Activated CD4-positive, alpha-beta T cell treated with anti-CD3 and anti-CD28 coated beads, Interleukin-2, amount 50 U/mL, for 24 hours (primary cell): Measurements from ENCODE around the gene RNF114.
A peak's percentile ranks its signal among the peaks of the same experiment; 100 is the strongest.

ENCODE experiments used
- DNase-seq, 2 donors: peaks; one replicate each; pipeline ENCODE4 v3.0.0-alpha.2; 2020; ENCODE audit warnings: low read depth in 1 of 2, low spot score in 1 of 2

The RNF114 gene

DNA sequence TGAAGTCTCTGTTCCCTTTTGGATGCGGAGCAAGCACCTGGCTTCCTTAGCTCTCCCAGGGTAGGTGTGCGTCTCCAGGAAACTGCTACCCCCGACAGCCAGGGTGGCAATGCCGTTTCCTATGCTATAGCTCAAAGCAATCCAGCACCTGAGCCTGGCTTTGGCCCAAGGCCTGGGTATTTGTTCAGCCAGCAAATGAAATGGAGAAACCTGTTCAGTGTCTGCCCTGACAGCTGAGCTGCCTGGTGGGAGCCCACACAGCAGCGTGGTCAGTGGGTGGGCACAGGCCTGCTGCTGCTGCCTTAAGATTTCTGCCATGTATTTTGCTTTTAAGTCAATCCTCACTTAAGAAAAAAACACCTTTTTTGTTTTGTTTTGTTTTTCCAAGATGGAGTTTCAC is 34.6 kb upstream of the RNF114 start:
- DNase-seq = no peak

DNA sequence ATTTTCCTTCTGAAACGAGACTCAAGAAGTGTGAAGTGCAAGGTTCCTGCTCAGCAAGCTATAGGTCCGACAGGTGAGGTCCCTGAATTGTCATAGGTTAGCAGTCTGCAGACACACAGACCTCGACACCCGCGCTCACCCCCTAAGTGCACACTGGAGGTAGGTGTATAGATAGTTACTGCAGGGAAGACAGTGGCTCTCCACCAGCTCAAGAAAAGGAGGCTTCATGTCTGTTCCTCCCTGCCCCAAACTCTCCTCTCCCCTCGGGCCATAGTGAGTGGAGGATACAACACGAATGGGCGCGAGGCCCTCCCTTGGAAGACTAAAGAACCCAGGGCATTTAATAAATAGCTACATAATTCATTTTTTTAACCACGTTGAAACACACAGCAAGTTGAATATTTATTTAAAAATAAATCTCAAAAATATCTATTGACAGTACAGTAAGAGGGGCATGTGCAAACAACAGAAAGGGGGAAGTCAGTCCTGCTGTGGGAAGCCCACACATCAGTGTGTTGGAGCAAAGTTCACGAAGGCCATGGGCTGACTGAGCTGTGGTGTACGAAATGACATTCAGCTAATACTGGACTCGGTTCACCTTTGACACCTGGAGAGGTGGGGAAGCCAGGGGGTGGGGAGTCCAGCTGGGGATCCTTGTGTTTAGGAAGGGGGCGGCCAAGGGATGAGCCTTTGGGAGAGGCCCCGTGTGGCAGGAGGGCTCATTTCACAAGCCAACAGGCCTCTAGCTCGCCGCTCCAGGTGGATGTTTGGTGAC is 31.6 kb upstream of the RNF114 start:
- DNase-seq = no peak

DNA sequence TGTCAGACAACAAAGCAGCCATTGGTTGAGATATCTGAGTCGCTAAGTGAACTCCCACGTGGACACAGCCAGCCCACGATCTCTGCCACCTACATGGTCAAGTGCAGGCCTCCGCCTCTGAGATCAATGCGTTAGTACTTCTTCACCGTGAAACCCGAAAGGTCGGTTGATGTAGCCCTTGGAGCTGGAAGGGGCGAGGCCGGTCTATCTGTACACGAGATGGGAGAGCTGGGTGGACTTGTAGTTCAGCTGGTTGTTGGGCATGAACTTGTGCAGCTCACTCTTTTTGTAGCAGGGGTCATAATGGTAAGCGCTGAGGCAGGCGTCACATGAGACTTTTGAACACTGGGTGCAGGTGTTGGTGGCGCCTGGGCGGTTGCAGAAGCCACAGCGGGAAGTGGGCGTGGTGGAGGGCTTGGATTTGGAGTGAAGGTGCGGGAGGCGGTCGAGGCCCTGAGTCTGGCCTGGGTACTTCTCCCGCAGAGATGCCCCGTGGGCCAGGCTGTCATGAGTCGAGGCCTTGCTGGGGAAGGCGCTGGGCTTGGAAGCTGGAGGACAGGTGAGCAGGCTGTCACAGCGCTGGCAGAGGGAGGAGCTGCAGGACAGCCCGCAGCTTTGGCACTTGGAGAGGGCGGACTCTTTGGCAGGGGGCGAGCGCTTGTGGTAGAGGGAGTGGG is 30.6 kb upstream of the RNF114 start:
- no peak for DNase-seq

DNA sequence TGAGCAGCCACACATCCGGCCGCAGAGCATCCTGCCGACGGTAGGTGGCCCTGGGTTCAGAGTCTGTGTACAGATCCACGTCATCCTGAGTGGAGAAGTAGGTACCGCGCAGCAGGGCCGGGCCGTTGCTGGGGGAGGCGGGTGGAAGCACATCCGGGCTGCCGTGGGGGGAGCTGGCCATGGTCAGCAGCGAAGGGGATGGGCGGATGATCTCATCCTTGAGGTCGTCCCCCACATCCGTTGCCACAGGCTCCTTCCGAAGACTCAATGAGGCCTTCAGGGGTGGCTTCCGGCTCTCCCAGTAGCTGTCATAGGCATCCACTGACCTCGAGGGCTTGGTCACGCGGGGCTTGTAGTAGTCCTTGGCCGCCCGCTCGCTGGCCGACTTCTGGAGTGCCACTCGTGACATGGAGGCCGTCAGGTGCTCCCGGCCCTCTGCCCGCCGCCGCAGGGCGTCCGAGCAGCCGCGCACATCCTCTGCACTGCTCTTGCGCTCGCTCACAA is 30.0 kb upstream of the RNF114 start:
- DNase-seq = no peak

DNA sequence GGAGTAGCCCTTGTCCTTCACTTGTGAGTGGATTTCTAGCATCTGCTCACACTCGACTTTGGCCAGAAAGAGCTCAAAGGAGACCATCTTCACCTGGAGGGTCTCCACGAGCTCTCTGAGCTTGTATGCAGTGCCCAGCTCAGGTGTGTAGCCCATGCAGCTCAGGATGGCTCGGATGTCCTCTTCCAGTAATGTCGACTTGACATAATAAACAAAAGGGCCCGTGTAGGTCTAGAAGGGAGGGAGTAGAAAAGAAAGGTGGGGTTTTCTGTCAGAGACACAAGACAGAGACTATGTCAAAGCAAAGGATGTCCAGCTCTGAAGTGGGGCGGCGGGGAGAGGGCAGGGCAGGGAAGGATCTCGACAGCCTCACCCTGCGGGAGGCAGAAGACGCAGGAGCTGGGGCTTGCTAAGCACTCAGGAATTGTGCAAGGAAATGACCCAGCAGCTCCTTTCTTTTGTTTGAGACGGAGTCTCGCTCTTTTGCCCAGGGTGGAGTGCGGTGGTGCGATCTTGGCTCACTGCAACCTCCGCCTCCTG is 29.5 kb upstream of the RNF114 start:
- no peak for DNase-seq

DNA sequence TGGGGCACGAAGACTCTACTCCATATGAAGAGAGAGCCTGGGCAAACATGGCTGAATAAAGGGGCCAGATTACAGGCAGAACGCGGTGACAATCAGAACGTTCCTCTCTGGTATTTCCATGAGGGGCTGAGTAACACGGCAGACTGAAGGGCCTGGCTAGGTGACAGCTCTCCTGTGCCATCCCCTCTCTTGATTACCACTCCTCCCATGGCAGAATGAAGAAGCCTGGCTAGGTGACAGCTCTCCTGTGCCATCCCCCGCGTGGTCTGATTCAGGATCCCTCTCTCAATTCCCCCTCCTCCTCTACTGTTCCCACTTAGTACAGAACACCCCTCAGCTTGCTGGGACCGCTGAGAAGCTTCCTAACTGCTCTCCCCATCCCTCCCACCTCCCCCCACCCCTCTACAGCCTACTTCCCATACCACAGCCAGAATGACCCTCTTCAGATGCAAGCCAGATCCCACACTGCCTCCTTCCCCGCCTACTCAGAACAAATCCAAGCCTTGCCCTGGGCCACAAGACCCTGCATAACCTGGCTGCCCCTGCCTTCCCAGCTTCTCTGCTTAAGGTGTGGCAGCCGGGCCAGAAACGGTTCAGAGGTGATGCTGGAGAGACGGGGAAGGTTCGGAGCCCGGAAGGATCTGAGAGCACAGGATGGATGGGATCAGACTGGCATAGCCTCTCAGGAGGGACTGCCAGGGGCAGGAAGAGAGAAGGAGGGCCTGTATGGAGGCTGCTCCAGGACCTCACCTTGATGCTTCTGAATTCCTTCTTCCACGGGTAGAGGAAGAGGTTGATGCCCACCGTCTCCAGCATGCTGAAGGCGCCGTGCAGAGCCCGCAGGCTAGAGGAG is 28.6 kb upstream of the RNF114 start:
- no peak for DNase-seq

DNA sequence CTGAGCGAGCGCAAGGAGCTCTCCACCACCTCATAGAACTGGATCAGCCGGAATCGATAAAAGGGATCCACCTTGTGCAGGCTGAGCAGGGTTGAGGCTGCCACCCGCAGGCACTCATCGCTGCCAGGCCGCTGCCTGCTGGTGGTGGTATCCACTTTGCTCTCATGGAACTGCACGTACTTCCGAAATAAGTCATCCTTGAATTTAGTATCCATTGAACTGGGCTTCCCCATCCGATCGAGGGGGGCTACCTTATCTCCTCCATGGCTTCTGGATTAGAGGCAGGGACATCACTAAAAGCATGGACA is 28.0 kb upstream of the RNF114 start:
- DNase-seq = no peak

DNA sequence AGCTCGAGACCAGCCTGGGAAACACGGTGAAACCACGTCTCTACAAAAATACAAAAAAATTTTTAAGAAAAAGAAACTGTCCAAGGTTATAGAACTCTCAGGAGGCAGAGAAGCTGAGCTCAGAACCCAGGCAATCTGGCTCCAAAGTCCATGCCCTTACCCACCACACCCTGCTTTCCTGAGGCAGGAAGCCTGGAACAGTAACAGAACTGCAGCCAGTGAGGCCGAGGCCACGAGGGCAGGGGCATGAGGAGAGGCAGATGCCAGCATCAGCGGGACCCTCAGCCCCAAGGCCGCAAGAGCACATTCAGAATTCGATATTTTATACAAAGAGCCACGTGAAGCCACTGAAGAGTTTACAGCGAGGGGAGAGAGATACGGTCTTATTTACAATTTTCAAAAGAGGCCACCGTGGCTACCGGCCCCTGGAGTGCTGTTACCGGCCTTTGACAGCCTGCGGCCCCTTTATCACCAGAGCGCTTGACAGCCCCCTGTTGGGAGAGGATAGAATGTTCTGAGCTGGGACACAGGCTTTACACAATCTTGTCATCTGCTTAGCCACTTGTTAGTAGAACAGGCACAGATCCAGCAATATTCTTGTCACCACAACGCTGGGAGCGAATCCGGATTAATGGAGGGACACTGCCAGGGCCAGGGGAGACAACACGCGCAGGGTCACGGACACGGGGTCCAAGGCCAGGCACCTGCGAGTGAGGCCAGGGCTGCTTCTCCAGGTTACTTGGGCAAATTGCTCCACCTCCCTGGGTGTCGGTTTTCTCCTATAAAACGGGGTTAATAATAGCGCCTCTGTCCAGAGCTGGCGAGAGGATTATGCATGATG is 26.5 kb upstream of the RNF114 start:
- no peak for DNase-seq

DNA sequence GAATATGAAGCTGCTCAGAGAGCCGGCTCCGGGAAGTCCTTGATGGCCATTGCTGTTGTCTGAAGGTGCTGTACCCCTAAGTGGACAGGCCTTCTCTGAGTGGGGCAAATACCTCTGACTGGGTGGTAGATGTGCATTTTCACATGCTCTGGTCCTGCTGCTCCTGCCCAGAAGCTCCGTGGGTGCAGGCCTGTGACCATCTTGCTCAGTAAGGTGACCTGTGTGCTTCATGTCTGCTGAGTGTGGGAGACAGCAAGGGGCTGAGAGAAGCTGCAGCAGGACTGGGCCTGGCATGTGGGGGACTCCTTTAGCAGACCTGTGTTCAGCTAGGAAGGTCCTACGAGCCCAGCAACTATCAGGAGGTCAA is 25.9 kb upstream of the RNF114 start:
- DNase-seq = no peak

DNA sequence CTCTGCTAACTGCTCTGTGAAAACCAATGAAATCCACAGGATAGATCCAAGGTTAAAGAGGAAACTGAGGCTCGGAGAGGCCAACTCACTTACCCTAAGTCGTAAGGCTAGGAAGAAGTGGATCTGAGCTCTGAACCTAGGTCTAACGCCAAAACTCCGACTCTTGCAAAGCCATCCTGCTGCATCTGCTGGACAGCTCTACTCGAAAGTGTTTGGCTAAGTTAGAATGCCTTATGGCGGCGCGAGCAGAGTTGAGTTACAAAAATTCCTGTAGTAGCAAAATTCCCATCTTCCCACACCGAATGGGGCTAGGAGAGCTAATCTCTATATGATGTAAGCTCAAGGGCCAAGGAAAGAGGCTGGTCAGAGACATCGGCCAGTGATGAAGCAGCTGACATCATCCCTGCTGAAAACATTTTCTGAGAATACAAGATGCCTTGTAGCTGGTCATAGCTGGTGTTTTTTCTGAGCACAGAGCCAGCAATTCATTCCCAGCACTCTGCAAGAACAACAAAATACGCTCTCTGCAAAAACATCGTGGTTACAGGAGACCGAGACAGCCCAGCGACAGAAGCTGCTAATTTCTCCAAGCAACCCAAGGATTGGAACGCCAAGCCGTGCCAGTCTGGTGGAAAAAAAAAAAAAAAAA is 22.7 kb upstream of the RNF114 start:
- DNase-seq = no peak

DNA sequence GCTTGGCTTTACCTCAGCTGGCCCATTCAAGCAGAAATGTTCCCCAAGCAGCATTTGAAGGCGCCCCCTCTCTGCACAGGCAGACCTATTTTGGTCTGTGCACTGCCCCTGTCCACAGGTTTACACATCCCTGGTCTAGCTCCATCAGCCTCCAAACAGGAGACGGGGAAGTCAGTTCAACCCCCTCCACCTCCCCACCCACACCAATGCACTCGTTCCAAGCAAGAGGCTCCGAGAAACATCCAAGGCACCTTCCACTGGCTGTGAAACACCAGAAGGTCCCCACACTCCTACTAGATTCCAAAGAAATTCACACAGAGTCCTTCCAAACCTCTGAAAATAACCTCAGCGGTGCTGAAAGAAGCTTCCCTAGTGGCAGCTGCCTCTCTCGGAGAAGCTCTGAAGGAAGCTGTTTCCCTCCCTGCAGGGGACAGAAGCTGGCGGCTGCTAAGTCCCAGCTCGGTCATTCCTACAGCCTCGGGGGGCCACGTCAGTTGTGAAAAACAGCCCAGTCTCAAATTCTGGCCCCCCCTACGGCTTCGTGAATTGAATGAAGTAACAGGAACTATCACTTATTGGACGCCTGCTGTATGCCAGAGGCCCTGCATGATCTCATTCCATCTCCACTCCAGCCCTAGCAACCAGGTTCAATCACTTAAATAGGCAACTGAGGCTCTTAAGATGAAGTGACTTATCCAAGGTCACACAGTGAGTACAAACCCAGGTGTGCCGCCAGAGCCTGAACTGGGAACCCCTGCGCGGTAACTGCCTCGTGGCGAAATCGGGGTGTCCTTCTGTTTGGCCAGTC is 21.7 kb upstream of the RNF114 start:
- DNase-seq = no peak

DNA sequence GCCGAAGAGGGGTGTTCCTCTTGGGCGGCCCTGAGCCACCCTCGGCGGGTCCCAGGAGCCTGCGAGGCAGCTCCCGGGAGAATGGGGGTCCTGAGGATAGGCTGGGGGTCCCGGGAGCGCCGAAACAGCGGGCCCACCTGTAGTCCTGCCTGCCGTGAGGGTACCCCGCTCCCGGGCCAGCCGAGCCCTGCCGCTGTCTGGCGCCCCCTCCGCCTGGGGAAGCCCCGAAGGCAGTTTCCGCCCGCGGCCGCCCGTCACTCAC is 21.1 kb upstream of the RNF114 start:
- DNase-seq = no peak

DNA sequence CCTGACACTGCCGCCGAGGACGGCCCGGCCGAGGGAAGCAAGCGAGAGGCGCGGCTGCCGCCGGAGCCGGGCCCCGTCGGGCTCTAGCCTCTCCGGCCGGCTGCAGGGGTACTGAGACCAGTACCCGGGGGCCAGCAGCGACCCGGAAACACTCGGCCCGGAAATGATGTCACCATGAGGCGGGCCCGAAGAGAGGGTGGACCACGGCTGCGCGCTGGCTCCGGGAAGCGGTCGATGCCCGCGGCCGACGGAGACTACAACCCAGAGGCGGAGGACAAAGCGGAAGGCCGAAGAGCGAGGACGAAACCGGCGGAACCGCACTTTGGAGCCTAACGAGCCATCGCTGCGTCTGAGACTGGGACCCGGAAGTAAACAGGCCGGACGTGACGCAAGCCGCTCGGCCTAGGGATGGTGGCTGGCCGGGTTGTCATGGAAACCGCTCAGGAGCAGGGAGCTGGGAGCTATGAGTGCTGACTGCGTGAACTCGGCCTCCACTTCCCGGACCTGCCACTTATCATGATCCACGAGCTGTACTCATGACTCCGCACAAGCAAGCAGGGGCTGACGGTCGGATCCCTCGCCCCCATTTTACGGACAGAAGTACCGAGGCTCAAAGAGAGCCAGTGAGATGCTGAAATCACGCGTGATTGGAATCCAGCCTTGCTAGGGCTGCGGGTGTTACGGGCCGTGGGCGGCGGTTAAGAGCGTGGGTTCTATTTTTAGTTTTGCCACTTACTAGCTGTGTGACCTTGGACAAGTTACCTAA is 20.6 kb upstream of the RNF114 start, which contains the start of gene SPATA2:
Gene SPATA2, minus strand, starts transcription at position 150 of the 766 bp plus-strand sequence. CDS start 7,039 bp downstream, outside the sequence.
- DNase-seq = peak; percentile 91 to 93

DNA sequence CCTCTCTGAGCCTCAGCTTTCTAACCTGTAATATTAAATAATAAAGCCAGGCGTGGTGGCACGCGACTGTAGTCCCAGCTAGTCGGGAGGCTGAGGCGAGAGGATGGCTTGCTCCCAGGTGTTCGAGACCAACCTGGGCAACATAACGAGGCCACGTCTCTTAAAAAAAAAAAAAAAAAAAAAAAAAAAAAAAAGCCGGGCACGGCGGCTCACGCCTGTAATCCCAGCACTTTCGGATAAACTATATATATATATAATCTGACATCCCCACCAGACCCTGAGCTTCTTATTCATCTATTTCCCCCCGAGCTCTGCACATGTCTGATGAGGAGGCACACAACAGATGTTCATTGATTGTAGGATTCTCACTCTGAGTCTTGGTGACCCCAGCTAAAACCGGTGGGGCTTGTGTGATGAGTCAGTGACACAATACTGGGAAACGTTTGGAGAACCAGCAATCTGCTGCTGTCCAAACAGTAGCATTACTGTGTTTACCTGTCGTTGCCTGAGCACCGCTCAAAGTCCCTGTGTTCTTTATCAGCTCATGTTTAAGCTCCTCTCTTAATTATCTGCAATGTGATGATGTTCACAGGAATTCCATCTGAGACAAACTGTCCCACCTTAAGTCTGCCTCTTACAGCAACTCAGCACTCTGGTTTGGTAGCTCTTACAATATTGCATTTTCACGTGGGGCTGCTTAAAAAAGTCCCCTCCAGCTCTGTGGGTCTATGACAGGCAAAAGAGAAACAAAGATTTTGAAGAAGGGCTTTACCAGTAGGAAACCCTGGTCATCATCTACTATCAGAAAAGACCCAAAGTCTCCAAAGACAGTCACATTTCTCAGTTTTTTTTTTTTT is 19.8 kb upstream of the RNF114 start:
- DNase-seq = no peak

DNA sequence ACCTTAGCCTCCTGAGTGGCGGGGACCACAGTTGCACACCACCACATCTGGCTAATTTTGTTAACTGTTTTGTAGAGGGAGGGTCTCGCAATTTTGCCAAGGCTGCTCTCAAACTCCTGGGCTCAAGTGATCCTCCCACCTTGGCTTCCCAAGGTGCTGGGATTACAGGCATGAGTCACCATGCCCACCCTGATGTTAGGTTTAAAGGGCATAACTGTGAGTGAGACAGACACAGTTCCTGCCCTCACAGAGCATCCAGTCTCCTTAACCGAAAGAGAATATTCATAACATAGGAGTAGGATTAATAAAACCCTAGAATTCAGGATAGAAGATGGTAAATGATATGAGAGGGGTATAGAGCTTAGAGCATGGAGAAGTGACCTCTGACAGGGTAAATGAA is 17.8 kb upstream of the RNF114 start:
- DNase-seq = no peak

DNA sequence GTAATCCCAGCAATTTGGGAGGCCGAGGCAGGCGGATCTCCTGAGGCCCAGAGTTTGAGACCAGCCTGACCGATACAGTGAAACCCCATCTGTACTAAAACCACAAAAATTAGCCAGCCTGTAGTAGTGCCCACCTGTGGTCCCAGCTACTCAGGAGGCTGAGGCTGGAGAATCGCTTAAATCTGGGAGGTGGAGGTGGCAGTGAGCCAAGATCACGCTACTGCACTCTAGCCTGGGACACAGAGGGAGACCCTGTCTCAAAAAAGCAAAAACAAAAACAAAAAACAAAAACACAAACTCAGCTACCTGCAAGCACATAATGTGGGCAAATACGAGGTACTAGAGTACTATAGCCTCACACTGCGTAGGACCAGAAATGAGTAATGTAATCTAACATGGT is 17.2 kb upstream of the RNF114 start:
- DNase-seq = no peak

DNA sequence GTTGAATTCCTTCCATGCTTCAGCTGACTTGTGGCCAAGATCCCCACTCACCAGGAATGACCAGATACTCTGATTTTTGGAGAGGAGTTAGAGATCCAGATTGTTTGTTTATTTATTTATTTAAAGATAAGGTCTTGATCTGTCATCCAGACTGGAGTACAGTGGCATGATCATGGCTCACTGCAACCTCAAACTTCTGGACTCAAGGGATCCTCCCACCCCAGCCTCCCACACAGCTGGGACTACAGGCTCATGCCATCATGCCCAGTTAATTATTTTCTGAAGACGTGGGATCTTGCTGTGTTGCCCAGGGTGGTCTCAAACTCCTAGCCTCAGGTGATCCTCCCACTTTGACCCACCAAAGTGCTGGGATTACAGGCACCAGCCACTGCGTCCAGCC is 16.7 kb upstream of the RNF114 start:
- no peak for DNase-seq

DNA sequence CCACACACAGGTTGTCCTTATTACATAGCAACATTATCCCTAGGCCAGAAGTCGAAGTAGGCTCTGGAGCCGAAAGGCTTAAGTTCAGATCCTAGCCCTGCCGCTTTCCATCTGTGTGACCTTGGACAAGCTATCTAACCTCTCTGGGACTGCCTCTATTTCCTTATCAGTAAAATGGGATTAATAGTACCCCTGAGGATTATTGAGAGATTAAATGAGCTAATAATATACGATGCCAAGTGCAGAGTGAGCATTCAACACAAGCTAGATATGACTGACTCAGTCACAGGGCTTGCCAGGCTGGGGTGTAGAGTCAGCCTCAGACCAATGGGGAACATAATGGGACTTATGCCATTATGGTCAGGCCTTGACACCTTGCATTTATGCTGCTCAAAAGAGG is 11.9 kb upstream of the RNF114 start:
- no peak for DNase-seq
